ENCODE measurements around the gene ITGBL1.

The ITGBL1 gene

DNA sequence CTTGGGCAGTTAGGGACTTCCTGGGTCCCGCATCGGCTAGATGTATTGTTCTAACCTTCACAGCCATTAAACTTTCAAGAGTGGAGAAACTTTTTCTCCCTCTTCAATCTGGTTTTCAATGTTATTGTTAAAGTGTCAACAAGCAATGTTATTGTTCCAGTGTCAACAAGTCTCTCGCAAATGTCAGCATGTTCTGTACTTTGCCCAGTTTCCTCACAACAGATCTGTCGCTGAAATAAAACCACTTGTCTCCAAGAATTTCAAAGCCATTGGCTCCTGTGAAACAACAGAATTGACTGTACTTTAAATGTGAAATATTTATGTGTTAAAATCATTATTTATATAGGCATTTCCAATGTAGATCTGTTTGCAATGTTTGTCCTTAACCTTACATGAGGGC lies 138.0 kb downstream of the ITGBL1 start:
- Histone ChIP-seq H3K27me3 (ENCODE audit: insufficient read depth, low read length, poor library complexity, severe bottlenecking) (no peaks in the 10 kb centered on the region), H3F3A (ENCODE audit: low read depth) (no peaks in the 10 kb centered on the region), H2AFZ (ENCODE audit: low read length) (no peak overlapping the region), H3K79me2 (ENCODE audit: insufficient read depth, low read length) (no peaks in the 10 kb centered on the region), H3K4me2 (ENCODE audit: low read depth, low read length, poor library complexity, severe bottlenecking) (no peak overlapping the region), H3K9me2 (replicated peaks; ENCODE audit: low read depth, low read length) (no peaks in the 10 kb centered on the region), H3K9ac (ENCODE audit: low read depth, low read length, poor library complexity, severe bottlenecking) (no peak overlapping the region), H3K9me3 (ENCODE audit: insufficient read depth, low read depth, low read length) (no peaks in the 10 kb centered on the region), H3K4me3 (ENCODE audit: low read length, poor library complexity, severe bottlenecking) (no peak overlapping the region), H3K4me1 (ENCODE audit: insufficient read depth, low read length, poor library complexity, severe bottlenecking) (no peaks in the 10 kb centered on the region), H3K36me3 (ENCODE audit: insufficient read depth, low read length) (no peaks in the 10 kb centered on the region), H4K20me1 (ENCODE audit: insufficient read depth, low read length, poor library complexity, severe bottlenecking) (no peaks in the 10 kb centered on the region)
- TF ChIP-seq EZH2phosphoT487 (IDR thresholded peaks at IDR 0.05; ENCODE audit: borderline replicate concordance): no peak
- TF ChIP-seq, protein P1, sequence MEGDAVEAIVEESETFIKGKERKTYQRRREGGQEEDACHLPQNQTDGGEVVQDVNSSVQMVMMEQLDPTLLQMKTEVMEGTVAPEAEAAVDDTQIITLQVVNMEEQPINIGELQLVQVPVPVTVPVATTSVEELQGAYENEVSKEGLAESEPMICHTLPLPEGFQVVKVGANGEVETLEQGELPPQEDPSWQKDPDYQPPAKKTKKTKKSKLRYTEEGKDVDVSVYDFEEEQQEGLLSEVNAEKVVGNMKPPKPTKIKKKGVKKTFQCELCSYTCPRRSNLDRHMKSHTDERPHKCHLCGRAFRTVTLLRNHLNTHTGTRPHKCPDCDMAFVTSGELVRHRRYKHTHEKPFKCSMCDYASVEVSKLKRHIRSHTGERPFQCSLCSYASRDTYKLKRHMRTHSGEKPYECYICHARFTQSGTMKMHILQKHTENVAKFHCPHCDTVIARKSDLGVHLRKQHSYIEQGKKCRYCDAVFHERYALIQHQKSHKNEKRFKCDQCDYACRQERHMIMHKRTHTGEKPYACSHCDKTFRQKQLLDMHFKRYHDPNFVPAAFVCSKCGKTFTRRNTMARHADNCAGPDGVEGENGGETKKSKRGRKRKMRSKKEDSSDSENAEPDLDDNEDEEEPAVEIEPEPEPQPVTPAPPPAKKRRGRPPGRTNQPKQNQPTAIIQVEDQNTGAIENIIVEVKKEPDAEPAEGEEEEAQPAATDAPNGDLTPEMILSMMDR (conservative IDR thresholded peaks at IDR 0.05; ENCODE audit: low read length): no peak

DNA sequence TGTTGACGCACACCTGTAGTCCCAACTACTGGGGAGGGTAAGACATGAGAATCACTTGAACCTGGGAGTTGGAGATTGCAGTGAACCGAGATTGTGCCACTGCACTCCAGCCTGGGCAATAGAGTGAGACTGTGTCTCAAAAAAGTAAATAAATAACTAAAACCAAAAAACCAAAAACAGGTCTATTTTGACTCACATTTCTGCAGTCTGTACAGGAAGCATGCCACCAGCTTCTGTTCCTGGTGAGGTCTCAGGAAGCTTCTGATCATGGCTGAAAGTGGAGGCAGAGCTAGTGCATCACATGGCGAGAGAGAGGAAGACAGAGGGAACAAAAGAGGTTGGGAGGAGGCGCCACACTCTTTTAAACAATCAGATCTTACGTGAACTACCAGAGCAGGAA lies 142.5 kb downstream of the ITGBL1 start:
- H3K9me2 ChIP-seq (replicated peaks; ENCODE audit: low read depth, low read length): no peaks in the 10 kb centered on the region
- H3K9ac ChIP-seq (ENCODE audit: low read depth, low read length, poor library complexity, severe bottlenecking): no peak overlapping the region
- no peak overlapping the region for H3K4me2 ChIP-seq (ENCODE audit: low read depth, low read length, poor library complexity, severe bottlenecking)
- no peaks in the 10 kb centered on the region for H3K9me3 ChIP-seq (ENCODE audit: insufficient read depth, low read depth, low read length)
- no peak overlapping the region for H2AFZ ChIP-seq (ENCODE audit: low read length)
- H3K4me3 ChIP-seq (ENCODE audit: low read length, poor library complexity, severe bottlenecking): no peak overlapping the region
- H3K36me3 ChIP-seq (ENCODE audit: insufficient read depth, low read length): no peaks in the 10 kb centered on the region
- no peak for TF ChIP-seq EZH2phosphoT487 (IDR thresholded peaks at IDR 0.05; ENCODE audit: borderline replicate concordance)
- TF ChIP-seq, protein P1 (conservative IDR thresholded peaks at IDR 0.05; ENCODE audit: low read length): no peak
- H3F3A ChIP-seq (ENCODE audit: low read depth): no peaks in the 10 kb centered on the region
- no peaks in the 10 kb centered on the region for H3K27me3 ChIP-seq (ENCODE audit: insufficient read depth, low read length, poor library complexity, severe bottlenecking)
- no peaks in the 10 kb centered on the region for H3K4me1 ChIP-seq (ENCODE audit: insufficient read depth, low read length, poor library complexity, severe bottlenecking)
- no peaks in the 10 kb centered on the region for H3K79me2 ChIP-seq (ENCODE audit: insufficient read depth, low read length)
- H4K20me1 ChIP-seq (ENCODE audit: insufficient read depth, low read length, poor library complexity, severe bottlenecking): no peaks in the 10 kb centered on the region

DNA sequence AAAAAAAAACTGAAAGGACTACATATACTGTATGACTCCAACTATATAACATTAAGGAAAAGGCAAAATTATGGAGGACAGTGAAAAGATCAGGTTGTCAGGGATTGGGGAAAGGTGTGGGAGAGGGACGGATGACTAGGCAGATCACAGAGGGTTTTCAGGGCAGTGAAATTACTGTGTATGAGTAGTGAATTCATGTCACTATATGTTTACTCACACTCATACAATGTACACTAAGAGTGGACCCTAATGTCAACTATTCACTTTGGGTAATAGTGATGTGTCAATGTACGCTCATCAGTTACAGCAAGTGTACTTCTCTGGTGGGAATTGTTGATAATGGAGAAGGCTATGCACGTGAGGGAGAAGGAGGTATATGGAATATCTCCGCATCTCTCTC lies 144.3 kb downstream of the ITGBL1 start:
- Histone ChIP-seq H3K9me2 (replicated peaks; ENCODE audit: low read depth, low read length) (no peaks in the 10 kb centered on the region), H4K20me1 (ENCODE audit: insufficient read depth, low read length, poor library complexity, severe bottlenecking) (no peaks in the 10 kb centered on the region), H3K9ac (ENCODE audit: low read depth, low read length, poor library complexity, severe bottlenecking) (no peak overlapping the region), H3K4me2 (ENCODE audit: low read depth, low read length, poor library complexity, severe bottlenecking) (no peak overlapping the region), H3K27me3 (ENCODE audit: insufficient read depth, low read length, poor library complexity, severe bottlenecking) (no peaks in the 10 kb centered on the region), H3K79me2 (ENCODE audit: insufficient read depth, low read length) (no peaks in the 10 kb centered on the region), H2AFZ (ENCODE audit: low read length) (no peak overlapping the region), H3K4me3 (ENCODE audit: low read length, poor library complexity, severe bottlenecking) (no peak overlapping the region), H3K4me1 (ENCODE audit: insufficient read depth, low read length, poor library complexity, severe bottlenecking) (no peaks in the 10 kb centered on the region), H3K9me3 (ENCODE audit: insufficient read depth, low read depth, low read length) (no peaks in the 10 kb centered on the region), H3K36me3 (ENCODE audit: insufficient read depth, low read length) (no peaks in the 10 kb centered on the region), H3F3A (ENCODE audit: low read depth) (no peaks in the 10 kb centered on the region)
- TF ChIP-seq, protein P1 (conservative IDR thresholded peaks at IDR 0.05; ENCODE audit: low read length): no peak
- no peak for TF ChIP-seq EZH2phosphoT487 (IDR thresholded peaks at IDR 0.05; ENCODE audit: borderline replicate concordance)

Data from Loucy (cell line).